Endothelial cell of umbilical vein (primary cell): ENCODE results near the gene KLF15. TPM values are rescaled to one million over a fixed set of nuclear protein-coding genes. Genes with fewer than 3 reads are reported as not detected.

Experiments used
- BruUV-seq: library from RNA; stranded (reverse); fragments of 400-500 nt; replicated peaks from 2 replicates; lab custom pipeline; 2021; lab: Mats Ljungman, UMichigan
- CTCF ChIA-PET: fragments of 300-600, 350-600 bp; sonication (Branson Sonifier 250); formaldehyde crosslinking; loops from one replicate; lab custom pipeline; 2021; ENCODE audit warnings: antibody characterized with exemption, inconsistent platforms; lab: Charles Lee
- POLR2A ChIA-PET: fragments of 300-600, 350-600 bp; sonication (Branson Sonifier 250); formaldehyde crosslinking; loops from one replicate; lab custom pipeline; 2021; ENCODE audit warnings: antibody characterized with exemption, inconsistent platforms; lab: Charles Lee
- DNase-seq: peaks from one replicate; pipeline ENCODE4 v3.0.0-alpha.2; 2011; ENCODE audit warnings: low read depth, low spot score
- FAIRE-seq: peaks from 2 replicates; lab custom pipeline; 2011; peaks lifted over from hg19 to GRCh38; lab: Jason Lieb, UNC
- H2AFZ ChIP-seq: 2 replicates; pipeline ENCODE4 v1.6.0; 2012; ENCODE audit warnings: low read depth, low read length, control low read depth, inconsistent platforms
- H3K27ac ChIP-seq: 2 replicates; pipeline ENCODE4 v1.5.1; 2011; ENCODE audit warnings: low read depth, mild to moderate bottlenecking, control low read depth, low read length, moderate library complexity; ENCODE audit not compliant: insufficient read depth
- H3K27me3 ChIP-seq, 2 experiments: 2 replicates each; pipeline versions ENCODE4 v1.6.0 to v1.6.1; 2011; ENCODE audit warnings: low read length in 2 of 2, mixed read lengths in 1 of 2; ENCODE audit not compliant: control insufficient read depth in 2 of 2, insufficient read depth in 2 of 2
- H3K36me3 ChIP-seq, 2 experiments: 2 replicates in 1 of 2; 3 replicates in 1 of 2; pipeline ENCODE4 v1.5.1; 2011; ENCODE audit warnings: low read length in 2 of 2, mild to moderate bottlenecking in 1 of 2, moderate library complexity in 1 of 2; ENCODE audit not compliant: control insufficient read depth in 2 of 2, insufficient read depth in 2 of 2; ENCODE audit errors: extremely low read depth in 1 of 2
- H3K4me1 ChIP-seq: 3 replicates; pipeline ENCODE4 v1.5.1; 2011; ENCODE audit warnings: mild to moderate bottlenecking, low read length; ENCODE audit not compliant: control insufficient read depth, insufficient read depth; ENCODE audit errors: extremely low read depth
- H3K4me2 ChIP-seq: 2 replicates; pipeline ENCODE4 v1.6.1; 2011; ENCODE audit warnings: low read length, control low read depth, mixed read lengths; ENCODE audit not compliant: insufficient read depth
- H3K4me3 ChIP-seq, 3 experiments: fragments of 200-600 bp in 1 of 3; sonication (generic), shearing (Covaris generic) in 1 of 3; replicated peaks in 1 of 3; 2 replicates each; pipeline ENCODE4 v1.5.1; 2011 to 2016; ENCODE audit warnings: control low read depth in 3 of 3, low read length in 3 of 3, mild to moderate bottlenecking in 2 of 3, inconsistent platforms in 1 of 3, low read depth in 1 of 3, moderate library complexity in 1 of 3; ENCODE audit not compliant: insufficient read depth in 1 of 3
- H3K79me2 ChIP-seq: 2 replicates; pipeline ENCODE4 v1.6.0; 2012; ENCODE audit warnings: low read length, inconsistent platforms; ENCODE audit not compliant: control insufficient read depth, insufficient read depth
- H3K9ac ChIP-seq: replicated peaks from 2 replicates; pipeline ENCODE3; 2011; ENCODE audit warnings: low read length, control low read depth; ENCODE audit not compliant: insufficient read depth; ENCODE audit errors: extremely low read depth
- H3K9me1 ChIP-seq: replicated peaks from 3 replicates; pipeline ENCODE4 v1.6.0; 2011; ENCODE audit warnings: mild to moderate bottlenecking, low read length; ENCODE audit not compliant: control insufficient read depth, insufficient read depth; ENCODE audit errors: extremely low read depth
- H3K9me3 ChIP-seq: replicated peaks from 2 replicates; pipeline ENCODE4 v1.5.1; 2012; ENCODE audit warnings: low read length, inconsistent platforms; ENCODE audit not compliant: control insufficient read depth, insufficient read depth
- H4K20me1 ChIP-seq: replicated peaks from 2 replicates; pipeline ENCODE3; 2011; ENCODE audit warnings: mild to moderate bottlenecking, low read length; ENCODE audit not compliant: control insufficient read depth, insufficient read depth; ENCODE audit errors: extremely low read depth
- EZH2 ChIP-seq: IDR thresholded peaks from 2 replicates; pipeline ENCODE4 v1.6.1; 2012; ENCODE audit warnings: borderline replicate concordance, low read depth, mild to moderate bottlenecking, moderate library complexity, low read length, inconsistent platforms; ENCODE audit not compliant: severe bottlenecking
- FOS ChIP-seq: IDR thresholded peaks from 2 replicates; pipeline ENCODE4 v1.6.1; 2011; ENCODE audit warnings: mild to moderate bottlenecking, low read length, moderate library complexity, borderline replicate concordance; ENCODE audit not compliant: insufficient read depth
- GATA2 ChIP-seq: IDR thresholded peaks from 2 replicates; pipeline ENCODE4 v1.7.0; 2011; ENCODE audit warnings: low read depth, mild to moderate bottlenecking, moderate library complexity, mixed read lengths, low read length; ENCODE audit not compliant: insufficient read length, insufficient read depth
- JUN ChIP-seq: IDR thresholded peaks from 2 replicates; pipeline ENCODE4 v1.6.1; 2011; ENCODE audit warnings: borderline replicate concordance, low read depth; ENCODE audit not compliant: insufficient read length, insufficient read depth
- MYC ChIP-seq: IDR thresholded peaks from one replicate; pipeline ENCODE4 v1.6.1; 2011; ENCODE audit warnings: mild to moderate bottlenecking, low read depth, low read length
- POLR2A ChIP-seq: IDR thresholded peaks from 2 replicates; pipeline ENCODE4 v1.6.1; 2012; ENCODE audit warnings: low read depth, mild to moderate bottlenecking, control low read depth, low read length
- POLR2AphosphoS5 ChIP-seq: IDR thresholded peaks from 2 replicates; pipeline ENCODE4 v1.6.1; 2012; ENCODE audit warnings: low read depth, mild to moderate bottlenecking, control low read depth, low read length, moderate library complexity; ENCODE audit not compliant: insufficient read depth
- dilution Hi-C: fragments of 300-500 bp; cut with MboI; formaldehyde crosslinking; loops from one replicate; pipeline ENCODE4 v1.15.0; 2019; ENCODE audit warnings: low sequenced_read_pairs; ENCODE audit not compliant: extremely low pct_ligation_motif_present
- intact Hi-C: fragments of 100-400 bp; cut with micrococcal nuclease; formaldehyde crosslinking; loops from one replicate; pipeline ENCODE4 v1.10.0; 2022
- polyA plus RNA-seq, 4 experiments: library from polyadenylated mRNA; depleted of rRNA in 3 of 4; stranded (reverse) in 3 of 4; unstranded in 1 of 4; fragments of >200 nt; gene quantifications; 2 replicates each; pipeline versions ENCODE4 v1.2.1 to v1.2.3, GENCODE V29; 2011 to 2012; ENCODE audit warnings: missing spikeins in 1 of 4
- total RNA-seq: library from RNA; stranded (reverse); gene quantifications from 2 replicates; pipeline ENCODE4 v1.2.3, GENCODE V29; 2021
- TF ChIP-seq, protein P1 (sequence below): IDR thresholded peaks from 2 replicates; pipeline ENCODE4 v1.6.1; 2011; ENCODE audit not compliant: insufficient read depth, insufficient read length
- TF ChIP-seq, protein P2 (sequence below), 2 donors: IDR thresholded peaks; 1 replicate in 1 of 2; 2 replicates in 1 of 2; pipeline ENCODE4 v1.5.1; 2011; ENCODE audit warnings: low read length in 2 of 2, mild to moderate bottlenecking in 2 of 2, moderate library complexity in 2 of 2, control low read depth in 1 of 2, inconsistent platforms in 1 of 2, low read depth in 1 of 2; ENCODE audit not compliant: insufficient read depth in 1 of 2; ENCODE audit errors: extremely low read depth in 1 of 2

The KLF15 gene
- total and polyA plus RNA-seq, 2 donors (not counting 3 experiments of a cell fraction or from before 2014, with no cell fraction given), result 2.2 to 3.0 TPM

DNA sequence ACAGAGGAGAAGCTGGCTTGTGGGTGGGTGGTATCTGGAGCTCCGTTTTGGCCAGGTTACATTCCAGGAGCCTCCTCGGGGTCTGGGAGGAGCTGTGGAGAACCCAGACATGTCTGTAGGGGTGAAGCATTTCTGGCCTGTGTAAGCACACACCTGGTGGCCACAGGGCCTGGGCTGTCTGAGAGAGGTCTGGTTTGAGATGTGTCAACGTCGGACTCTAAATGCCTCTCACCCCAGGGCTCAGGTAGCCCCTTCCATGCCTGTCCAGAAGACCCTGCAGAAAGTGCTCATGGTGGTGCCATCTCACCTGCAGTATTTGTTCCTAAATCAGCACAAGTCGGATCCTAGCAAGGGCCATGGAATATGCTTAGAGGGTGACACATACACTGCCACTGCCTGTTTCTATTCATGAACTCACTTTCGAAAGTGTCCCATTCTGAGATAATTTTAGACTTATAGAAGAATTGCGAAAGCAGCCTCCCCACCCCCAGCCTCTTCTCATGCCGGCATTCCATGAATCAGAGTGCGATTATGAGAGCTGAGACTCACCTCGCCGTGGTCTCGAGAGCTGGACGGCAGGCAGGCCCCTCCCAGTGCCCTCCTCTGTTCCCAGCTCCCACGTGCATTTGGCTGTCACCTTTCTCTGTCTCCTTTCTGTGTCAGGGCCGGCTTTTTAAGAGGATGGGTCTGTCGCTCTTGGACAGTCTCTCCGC lies 63.7 kb downstream of the KLF15 start:
- H3K9me3 ChIP-seq, result no peaks in the 10 kb centered on the region
- no peak overlapping the region for H3K27ac ChIP-seq
- no peak overlapping the region for H3K4me2 ChIP-seq
- H3K79me2 ChIP-seq, result no peaks in the 10 kb centered on the region
- POLR2A ChIA-PET, result no interaction called here
- FAIRE-seq (no peak), DNase-seq (no peak)
- H3K9ac ChIP-seq, result no peak overlapping the region
- H3K27me3 ChIP-seq, result peaks cover 0 to under 1% of the 10 kb centered on the region in 2 experiments
- dilution Hi-C loops, result no loop called here
- no peak overlapping the region for H3K4me3 ChIP-seq
- BruUV-seq, result no TSS peak
- H4K20me1 ChIP-seq, result no peaks in the 10 kb centered on the region
- peaks cover 12% of the 10 kb centered on the region for H3K4me1 ChIP-seq
- no peaks in the 10 kb centered on the region for H3K36me3 ChIP-seq
- CTCF ChIA-PET, result interaction anchor here (1.3 kb wide), 1 partner anchor 55 kb away, joined by 4 read pairs; no protein-coding TSS in a partner anchor
- no peak overlapping the region for H2AFZ ChIP-seq
- H3K9me1 ChIP-seq, result no peaks in the 10 kb centered on the region
- intact Hi-C loops, result no loop called here
- no peak for TF ChIP-seq EZH2
- TF ChIP-seq FOS, result no peak
- TF ChIP-seq GATA2, result no peak
- TF ChIP-seq POLR2AphosphoS5, result no peak
- TF ChIP-seq MYC, result no peak
- TF ChIP-seq, protein P1, sequence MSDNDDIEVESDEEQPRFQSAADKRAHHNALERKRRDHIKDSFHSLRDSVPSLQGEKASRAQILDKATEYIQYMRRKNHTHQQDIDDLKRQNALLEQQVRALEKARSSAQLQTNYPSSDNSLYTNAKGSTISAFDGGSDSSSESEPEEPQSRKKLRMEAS, result no peak
- no peak for TF ChIP-seq JUN
- TF ChIP-seq POLR2A, result no peak
- TF ChIP-seq, protein P2, sequence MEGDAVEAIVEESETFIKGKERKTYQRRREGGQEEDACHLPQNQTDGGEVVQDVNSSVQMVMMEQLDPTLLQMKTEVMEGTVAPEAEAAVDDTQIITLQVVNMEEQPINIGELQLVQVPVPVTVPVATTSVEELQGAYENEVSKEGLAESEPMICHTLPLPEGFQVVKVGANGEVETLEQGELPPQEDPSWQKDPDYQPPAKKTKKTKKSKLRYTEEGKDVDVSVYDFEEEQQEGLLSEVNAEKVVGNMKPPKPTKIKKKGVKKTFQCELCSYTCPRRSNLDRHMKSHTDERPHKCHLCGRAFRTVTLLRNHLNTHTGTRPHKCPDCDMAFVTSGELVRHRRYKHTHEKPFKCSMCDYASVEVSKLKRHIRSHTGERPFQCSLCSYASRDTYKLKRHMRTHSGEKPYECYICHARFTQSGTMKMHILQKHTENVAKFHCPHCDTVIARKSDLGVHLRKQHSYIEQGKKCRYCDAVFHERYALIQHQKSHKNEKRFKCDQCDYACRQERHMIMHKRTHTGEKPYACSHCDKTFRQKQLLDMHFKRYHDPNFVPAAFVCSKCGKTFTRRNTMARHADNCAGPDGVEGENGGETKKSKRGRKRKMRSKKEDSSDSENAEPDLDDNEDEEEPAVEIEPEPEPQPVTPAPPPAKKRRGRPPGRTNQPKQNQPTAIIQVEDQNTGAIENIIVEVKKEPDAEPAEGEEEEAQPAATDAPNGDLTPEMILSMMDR (IDR thresholded peaks at IDR 0.05; ENCODE audit: extremely low read depth in 1 of 2, insufficient read depth in 1 of 2, low read depth in 1 of 2, low read length in 2 of 2), result no peak

Other genes with a start within 250 kb of the KLF15 start
- not detected in 2 replicates for gene ALDH1L1, start 176.8 kb downstream of the KLF15 start, total RNA-seq
- not detected in 2 replicates for gene ALDH1L1, start 176.8 kb downstream of the KLF15 start, polyA plus RNA-seq
- not detected in 2 replicates for gene CFAP100, start 37.5 kb upstream of the KLF15 start, total RNA-seq
- gene CFAP100, start 37.5 kb upstream of the KLF15 start, polyA plus RNA-seq, result not detected in 2 replicates
- gene ZXDC, start 118.5 kb upstream of the KLF15 start, total RNA-seq, result 21.3 and 22.6 TPM in 2 replicates
- gene ZXDC, start 118.5 kb upstream of the KLF15 start, polyA plus RNA-seq, result 13.3 and 15.2 TPM in 2 replicates
- not detected in 2 replicates for gene UROC1, start 160.4 kb upstream of the KLF15 start, total RNA-seq
- gene UROC1, start 160.4 kb upstream of the KLF15 start, polyA plus RNA-seq, result not detected in 2 replicates
- not detected in 2 replicates for gene CHST13, start 166.7 kb upstream of the KLF15 start, total RNA-seq
- gene CHST13, start 166.7 kb upstream of the KLF15 start, polyA plus RNA-seq, result 0.04 TPM in 1 of 2 replicates, not detected in the other
- not detected in 2 replicates for gene C3orf22, start 201.5 kb upstream of the KLF15 start, total RNA-seq
- not detected in 2 replicates for gene C3orf22, start 201.5 kb upstream of the KLF15 start, polyA plus RNA-seq